GM23338 (cell line): ENCODE results near the gene REPS1. TPM values are rescaled to one million over a fixed set of nuclear protein-coding genes. Genes with fewer than 3 reads are reported as not detected.

ENCODE experiments used
- ATAC-seq: fragments of 200-7000 bp; cut with Tn5 transposase; 3 replicates; pipeline ENCODE4 v1.9.1; 2020
- DNase-seq: peaks from one replicate; pipeline ENCODE4 v3.0.0-alpha.2; 2015; ENCODE audit warnings: low spot score
- H2AFZ ChIP-seq: fragments of 200-600 bp; sonication (generic); 2 replicates; pipeline ENCODE4 v1.8.0; 2016; ENCODE audit warnings: antibody characterized with exemption, mild to moderate bottlenecking, moderate library complexity
- H3F3A ChIP-seq: fragments of 200-600 bp; sonication (generic); replicated peaks from 2 replicates; pipeline ENCODE4 v1.8.0; 2017; ENCODE audit warnings: antibody characterized with exemption, mixed run types, low read depth
- H3K27ac ChIP-seq: fragments of 200-600 bp; sonication (generic); 2 replicates; pipeline ENCODE4 v1.6.1; 2016; ENCODE audit warnings: low read depth
- H3K27me3 ChIP-seq: fragments of 200-600 bp; sonication (generic); 2 replicates; pipeline ENCODE4 v1.8.0; 2016; ENCODE audit warnings: mild to moderate bottlenecking, mixed run types, moderate library complexity; ENCODE audit not compliant: insufficient read depth
- H3K36me3 ChIP-seq: fragments of 200-600 bp; sonication (generic); 2 replicates; pipeline ENCODE4 v1.8.0; 2016; ENCODE audit warnings: mild to moderate bottlenecking; ENCODE audit not compliant: insufficient read depth
- H3K4me1 ChIP-seq: fragments of 200-600 bp; sonication (generic); 2 replicates; pipeline ENCODE4 v1.8.0; 2016; ENCODE audit warnings: mild to moderate bottlenecking, moderate library complexity; ENCODE audit not compliant: insufficient read depth
- H3K4me2 ChIP-seq: fragments of 200-600 bp; sonication (generic); 2 replicates; pipeline ENCODE4 v1.7.1; 2017; ENCODE audit warnings: mixed run types
- H3K4me3 ChIP-seq: fragments of 200-600 bp; sonication (generic); 2 replicates; pipeline ENCODE4 v1.6.1; 2016; ENCODE audit warnings: mixed run types
- H3K79me2 ChIP-seq: fragments of 200-600 bp; sonication (generic); replicated peaks from 2 replicates; pipeline ENCODE4 v1.8.0; 2017; ENCODE audit warnings: mild to moderate bottlenecking; ENCODE audit not compliant: insufficient read depth
- H3K9me2 ChIP-seq: fragments of 200-600 bp; sonication (generic); 2 replicates; pipeline ENCODE4 v1.8.0; 2017; ENCODE audit not compliant: insufficient read depth
- H4K20me1 ChIP-seq: fragments of 200-600 bp; sonication (generic); replicated peaks from 2 replicates; pipeline ENCODE4 v1.8.0; 2017; ENCODE audit warnings: mild to moderate bottlenecking; ENCODE audit not compliant: insufficient read depth
- H3K27ac Mint-ChIP-seq: 2 replicates; pipeline ENCODE4 v1.8.0; 2020; ENCODE audit warnings: inconsistent platforms, mild to moderate bottlenecking, moderate library complexity, mixed read lengths
- H3K27me3 Mint-ChIP-seq: 3 replicates; pipeline ENCODE4 v1.8.0; 2022; ENCODE audit warnings: low read depth, mild to moderate bottlenecking, moderate library complexity, mixed read lengths, inconsistent platforms; ENCODE audit not compliant: insufficient read depth, poor library complexity
- H3K36me3 Mint-ChIP-seq: 3 replicates; pipeline ENCODE4 v1.8.0; 2021; ENCODE audit warnings: low read depth, mild to moderate bottlenecking, inconsistent platforms, moderate library complexity, mixed read lengths
- H3K4me1 Mint-ChIP-seq: 3 replicates; pipeline ENCODE4 v1.8.0; 2020; ENCODE audit warnings: mild to moderate bottlenecking, inconsistent platforms, mixed read lengths
- H3K4me3 Mint-ChIP-seq: 3 replicates; pipeline ENCODE4 v1.8.0; 2021; ENCODE audit warnings: moderate library complexity, mild to moderate bottlenecking, inconsistent platforms, mixed read lengths
- H3K9me3 Mint-ChIP-seq: 3 replicates; pipeline ENCODE4 v1.8.0; 2020; ENCODE audit warnings: moderate library complexity, mild to moderate bottlenecking, inconsistent platforms, mixed read lengths
- CREB1 ChIP-seq: fragments of 250-450 bp; sonication (Bioruptor Pico); IDR thresholded peaks from 2 replicates; pipeline ENCODE4 v1.5.0; 2020; ENCODE audit warnings: low read depth, mild to moderate bottlenecking, moderate library complexity
- CTCF ChIP-seq, 2 experiments: fragments of 200-600 bp in 1 of 2; sonication (generic) in 1 of 2; conservative IDR thresholded peaks; 2 replicates each; pipeline versions ENCODE4 v1.5.1 to v1.6.1; 2016 to 2017; ENCODE audit warnings: antibody characterized with exemption in 2 of 2, low read depth in 2 of 2, mild to moderate bottlenecking in 2 of 2, moderate library complexity in 1 of 2
- ETS1 ChIP-seq: IDR thresholded peaks from 2 replicates; pipeline ENCODE4 v1.6.1; 2016; ENCODE audit warnings: antibody characterized with exemption
- EZH2 ChIP-seq: fragments of 200-600 bp; sonication (generic); IDR thresholded peaks from one replicate; pipeline ENCODE4 v1.8.0; 2017; ENCODE audit warnings: antibody characterized with exemption, mild to moderate bottlenecking, low read depth; ENCODE audit not compliant: unreplicated experiment
- EZH2phosphoT487 ChIP-seq: fragments of 200-600 bp; sonication (generic); IDR thresholded peaks from one replicate; pipeline ENCODE4 v1.8.1; 2018; ENCODE audit warnings: antibody characterized with exemption; ENCODE audit not compliant: unreplicated experiment
- JUNB ChIP-seq: IDR thresholded peaks from one replicate; pipeline ENCODE4 v1.6.1; 2016; ENCODE audit warnings: antibody characterized with exemption; ENCODE audit not compliant: unreplicated experiment
- NANOG ChIP-seq: IDR thresholded peaks from 2 replicates; pipeline ENCODE4 v1.6.1; 2016; ENCODE audit warnings: antibody characterized with exemption, borderline replicate concordance
- POLR2AphosphoS5 ChIP-seq: IDR thresholded peaks from 2 replicates; pipeline ENCODE4 v1.6.1; 2016; ENCODE audit warnings: antibody characterized with exemption, low read depth
- REST ChIP-seq: IDR thresholded peaks from one replicate; pipeline ENCODE4 v1.6.1; 2018; ENCODE audit warnings: antibody characterized with exemption; ENCODE audit not compliant: unreplicated experiment
- STAT1 ChIP-seq: IDR thresholded peaks from one replicate; pipeline ENCODE4 v1.6.1; 2016; ENCODE audit warnings: antibody characterized with exemption; ENCODE audit not compliant: unreplicated experiment
- ZNF114 ChIP-seq: fragments of 250-450 bp; sonication (Bioruptor Pico); IDR thresholded peaks from 2 replicates; pipeline ENCODE4 v1.5.0; 2020; ENCODE audit warnings: mild to moderate bottlenecking, moderate library complexity
- ZNF331 ChIP-seq: fragments of 250-450 bp; sonication (Bioruptor Pico); IDR thresholded peaks from 2 replicates; pipeline ENCODE4 v1.5.0; 2020; ENCODE audit warnings: low read depth, mild to moderate bottlenecking, moderate library complexity
- ZNF462 ChIP-seq: fragments of 250-450 bp; sonication (Bioruptor Pico); IDR thresholded peaks from 2 replicates; pipeline ENCODE4 v1.5.0; 2020; ENCODE audit warnings: mild to moderate bottlenecking, moderate library complexity
- polyA plus RNA-seq: library from polyadenylated mRNA; unstranded; fragments of >200 nt; fragmentation: Nextera tagmentation; extraction: Ambion mirVana; gene quantifications from 2 replicates; pipeline ENCODE4 v1.2.1, GENCODE V29; 2016
- total RNA-seq: library from RNA; depleted of rRNA; stranded (reverse); fragments of >200 nt; shearing (Covaris generic); gene quantifications from 2 replicates; pipeline ENCODE4 v1.2.3, GENCODE V29; 2014

The REPS1 gene
- total and polyA plus RNA-seq, 2 experiments from 2014 or later = 46.0 to 65.7 TPM

- H3K27ac ChIP-seq = no peak overlapping the region
- ATAC-seq (no peak), DNase-seq (no peak)
- no peaks in the 10 kb centered on the region for H3K36me3 ChIP-seq
- H3K9me3 Mint-ChIP-seq = no peaks in the 10 kb centered on the region
- no peaks in the 10 kb centered on the region for H3K79me2 ChIP-seq
- peaks cover 4% of the 10 kb centered on the region for H3K27me3 Mint-ChIP-seq
- no peaks in the 10 kb centered on the region for H4K20me1 ChIP-seq
- H3K9me2 ChIP-seq = no peaks in the 10 kb centered on the region
- H3K27ac Mint-ChIP-seq = no peak overlapping the region
- H3F3A ChIP-seq = no peaks in the 10 kb centered on the region
- peaks cover 14% of the 10 kb centered on the region for H3K4me1 Mint-ChIP-seq
- H3K4me3 ChIP-seq = no peak overlapping the region
- no peak for TF ChIP-seq JUNB
- no peak for TF ChIP-seq CTCF (conservative IDR thresholded peaks at IDR 0.05; ENCODE audit: low read depth in 2 of 2)
- no peak for TF ChIP-seq EZH2
- TF ChIP-seq NANOG = no peak
- no peak for TF ChIP-seq STAT1
- TF ChIP-seq ETS1 = no peak
- TF ChIP-seq POLR2AphosphoS5 = no peak
- TF ChIP-seq CREB1 (CRISPR knock-in tag) = no peak
- TF ChIP-seq ZNF114 (CRISPR knock-in tag) = no peak
- TF ChIP-seq EZH2phosphoT487 = no peak
- no peak for TF ChIP-seq ZNF331 (CRISPR knock-in tag)
- no peak for TF ChIP-seq REST
- no peak for TF ChIP-seq ZNF462
- H3K4me3 Mint-ChIP-seq = no peak overlapping the region
- H3K27me3 ChIP-seq = no peaks in the 10 kb centered on the region
- H2AFZ ChIP-seq = peak overlapping the region; percentile 90; the same call in 1 of the 2 replicates
- H3K4me1 ChIP-seq = peaks cover 6% of the 10 kb centered on the region; the same call in 1 of the 2 replicates
- H3K36me3 Mint-ChIP-seq = no peaks in the 10 kb centered on the region
- no peak overlapping the region for H3K4me2 ChIP-seq
These were observed 119.9 kb downstream of the REPS1 start for GRCh38 chr6:138868181-138868580.
